Esophagus squamous epithelium (tissue), 4 donors: Measurements from ENCODE around the gene NT5DC2.

ENCODE experiments used
- CTCF ChIP-seq, 6 experiments: fragments of 450-650 bp in 4 of 6; fragments of 200-600 bp in 2 of 6; sonication (generic) in 2 of 6; IDR thresholded peaks; one replicate each; pipeline ENCODE4 v1.5.1; 2016 to 2019; ENCODE audit warnings: antibody characterized with exemption in 6 of 6, mild to moderate bottlenecking in 4 of 6, moderate library complexity in 4 of 6
- POLR2A ChIP-seq, 4 donors: fragments of 450-650 bp; IDR thresholded peaks; one replicate each; pipeline ENCODE4 v1.6.1; 2017; ENCODE audit warnings: antibody characterized with exemption in 4 of 4, mild to moderate bottlenecking in 4 of 4, moderate library complexity in 3 of 4

GRCh38 chr3:52546111-52546901 is 12.6 kb upstream of the NT5DC2 start:
- TF ChIP-seq POLR2A (IDR thresholded peaks at IDR 0.05), result no peak
- TF ChIP-seq CTCF (IDR thresholded peaks at IDR 0.05), result no peak
